Astrocyte of the hippocampus (primary cell): ENCODE measurements around the gene APEH.
A peak's percentile ranks its signal among the peaks of the same experiment; 100 is the strongest.

Source experiments
- DNase-seq: peaks from one replicate; pipeline ENCODE4 v3.0.0; 2011; ENCODE audit warnings: low read depth, low spot score

APEH gene

GRCh38 chr3:49650637-49651036 is 23.5 kb upstream of the APEH start:
- no peak for DNase-seq

DNA sequence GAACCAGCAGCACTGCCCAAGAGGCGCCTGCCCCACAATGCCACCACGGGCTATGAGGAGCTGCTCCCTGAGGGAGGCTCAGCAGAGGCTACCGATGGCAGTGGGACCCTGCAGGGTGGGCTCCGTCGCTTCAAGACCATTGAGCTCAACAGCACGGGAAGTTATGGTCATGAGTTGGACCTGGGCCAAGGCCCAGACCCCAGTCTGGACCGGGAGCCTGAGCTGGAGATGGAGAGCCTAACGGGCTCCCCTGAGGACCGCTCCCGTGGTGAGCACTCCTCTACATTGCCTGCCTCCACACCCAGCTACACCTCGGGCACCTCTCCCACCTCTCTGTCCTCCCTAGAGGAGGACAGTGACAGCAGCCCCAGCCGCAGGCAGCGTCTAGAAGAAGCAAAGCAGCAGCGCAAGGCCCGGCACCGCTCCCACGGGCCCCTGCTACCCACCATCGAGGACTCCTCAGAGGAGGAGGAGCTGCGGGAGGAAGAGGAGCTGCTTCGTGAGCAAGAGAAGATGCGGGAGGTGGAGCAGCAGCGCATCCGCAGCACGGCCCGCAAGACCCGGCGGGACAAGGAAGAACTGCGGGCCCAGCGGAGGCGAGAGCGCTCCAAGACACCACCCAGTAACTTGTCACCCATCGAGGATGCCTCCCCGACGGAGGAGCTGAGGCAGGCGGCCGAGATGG is 21.8 kb upstream of the APEH start:
- DNase-seq = no peak

DNA sequence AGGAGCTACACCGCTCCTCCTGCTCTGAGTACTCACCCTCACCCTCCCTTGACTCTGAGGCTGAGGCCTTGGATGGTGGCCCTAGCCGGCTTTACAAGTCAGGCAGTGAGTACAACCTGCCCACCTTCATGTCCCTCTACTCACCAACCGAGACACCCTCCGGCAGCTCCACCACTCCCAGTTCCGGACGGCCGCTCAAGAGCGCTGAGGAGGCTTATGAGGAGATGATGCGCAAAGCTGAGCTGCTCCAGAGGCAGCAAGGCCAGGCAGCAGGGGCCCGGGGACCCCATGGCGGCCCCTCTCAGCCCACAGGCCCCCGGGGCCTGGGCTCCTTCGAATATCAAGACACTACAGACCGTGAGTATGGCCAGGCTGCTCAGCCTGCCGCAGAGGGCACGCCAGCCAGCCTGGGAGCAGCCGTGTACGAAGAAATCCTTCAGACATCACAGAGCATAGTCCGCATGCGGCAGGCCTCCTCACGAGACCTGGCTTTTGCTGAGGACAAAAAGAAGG is 21.2 kb upstream of the APEH start:
- no peak for DNase-seq

DNA sequence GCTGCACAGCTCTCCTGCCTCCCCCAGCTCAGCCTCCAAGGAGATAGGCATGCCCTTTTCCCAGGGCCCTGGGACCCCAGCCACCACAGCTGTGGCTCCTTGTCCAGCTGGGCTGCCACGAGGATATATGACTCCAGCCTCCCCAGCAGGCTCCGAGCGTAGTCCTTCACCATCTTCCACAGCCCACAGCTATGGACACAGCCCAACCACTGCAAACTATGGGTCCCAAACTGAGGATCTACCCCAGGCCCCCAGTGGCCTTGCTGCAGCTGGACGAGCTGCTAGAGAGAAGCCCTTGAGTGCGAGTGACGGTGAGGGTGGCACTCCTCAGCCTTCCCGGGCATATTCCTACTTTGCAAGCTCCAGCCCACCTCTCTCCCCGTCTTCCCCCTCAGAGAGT is 20.5 kb upstream of the APEH start:
- DNase-seq = no peak

DNA sequence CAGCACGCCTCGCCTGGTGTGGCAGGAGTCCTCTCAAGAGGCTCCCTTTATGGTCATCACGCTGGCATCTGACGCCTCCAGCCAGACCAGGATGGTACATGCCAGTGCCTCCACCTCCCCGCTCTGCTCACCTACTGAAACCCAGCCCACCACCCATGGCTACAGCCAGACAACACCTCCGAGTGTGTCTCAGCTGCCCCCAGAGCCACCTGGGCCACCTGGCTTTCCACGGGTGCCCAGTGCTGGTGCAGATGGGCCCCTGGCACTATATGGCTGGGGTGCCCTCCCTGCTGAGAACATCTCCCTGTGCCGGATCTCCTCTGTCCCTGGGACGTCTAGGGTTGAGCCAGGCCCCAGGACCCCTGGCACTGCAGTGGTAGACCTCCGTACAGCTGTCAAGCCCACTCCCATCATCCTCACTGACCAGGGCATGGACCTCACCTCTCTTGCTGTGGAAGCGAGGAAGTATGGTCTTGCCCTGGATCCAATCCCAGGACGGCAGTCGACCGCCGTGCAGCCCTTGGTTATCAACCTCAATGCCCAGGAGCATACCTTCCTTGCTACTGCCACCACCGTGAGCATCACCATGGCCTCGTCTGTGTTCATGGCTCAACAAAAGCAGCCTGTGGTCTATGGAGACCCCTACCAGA is 19.9 kb upstream of the APEH start:
- no peak for DNase-seq

DNA sequence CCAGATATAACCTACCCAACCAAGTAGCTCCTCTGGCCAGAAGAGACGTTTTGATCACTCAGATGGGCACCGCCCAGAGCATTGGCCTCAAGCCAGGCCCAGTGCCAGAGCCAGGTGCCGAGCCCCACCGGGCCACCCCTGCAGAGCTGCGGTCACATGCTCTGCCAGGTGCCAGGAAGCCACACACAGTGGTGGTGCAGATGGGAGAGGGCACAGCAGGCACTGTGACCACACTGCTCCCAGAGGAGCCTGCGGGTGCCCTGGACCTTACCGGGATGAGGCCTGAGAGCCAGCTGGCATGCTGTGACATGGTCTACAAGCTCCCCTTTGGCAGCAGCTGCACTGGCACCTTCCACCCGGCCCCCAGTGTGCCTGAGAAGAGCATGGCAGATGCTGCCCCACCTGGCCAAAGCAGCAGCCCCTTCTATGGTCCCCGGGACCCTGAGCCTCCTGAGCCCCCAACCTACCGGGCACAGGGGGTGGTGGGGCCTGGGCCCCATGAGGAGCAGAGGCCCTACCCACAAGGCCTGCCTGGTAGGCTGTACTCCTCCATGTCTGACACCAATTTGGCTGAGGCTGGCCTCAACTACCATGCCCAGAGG is 19.1 kb upstream of the APEH start:
- DNase-seq = no peak

DNA sequence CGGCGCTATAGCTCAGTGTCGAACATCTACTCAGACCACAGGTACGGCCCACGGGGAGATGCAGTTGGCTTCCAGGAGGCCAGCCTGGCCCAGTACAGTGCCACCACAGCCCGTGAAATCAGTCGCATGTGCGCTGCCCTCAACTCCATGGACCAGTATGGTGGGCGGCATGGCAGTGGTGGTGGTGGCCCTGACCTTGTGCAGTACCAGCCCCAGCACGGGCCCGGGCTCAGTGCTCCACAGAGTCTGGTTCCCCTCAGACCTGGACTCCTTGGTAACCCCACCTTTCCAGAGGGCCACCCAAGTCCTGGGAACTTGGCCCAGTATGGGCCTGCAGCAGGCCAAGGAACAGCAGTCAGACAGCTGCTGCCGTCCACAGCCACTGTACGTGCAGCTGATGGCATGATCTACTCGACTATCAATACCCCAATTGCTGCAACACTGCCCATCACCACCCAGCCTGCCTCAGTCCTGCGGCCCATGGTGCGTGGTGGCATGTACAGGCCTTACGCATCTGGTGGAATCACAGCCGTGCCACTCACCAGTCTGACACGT is 18.3 kb upstream of the APEH start:
- no peak for DNase-seq

GRCh38 chr3:49656541-49657112 is 17.5 kb upstream of the APEH start:
- no peak for DNase-seq

DNA sequence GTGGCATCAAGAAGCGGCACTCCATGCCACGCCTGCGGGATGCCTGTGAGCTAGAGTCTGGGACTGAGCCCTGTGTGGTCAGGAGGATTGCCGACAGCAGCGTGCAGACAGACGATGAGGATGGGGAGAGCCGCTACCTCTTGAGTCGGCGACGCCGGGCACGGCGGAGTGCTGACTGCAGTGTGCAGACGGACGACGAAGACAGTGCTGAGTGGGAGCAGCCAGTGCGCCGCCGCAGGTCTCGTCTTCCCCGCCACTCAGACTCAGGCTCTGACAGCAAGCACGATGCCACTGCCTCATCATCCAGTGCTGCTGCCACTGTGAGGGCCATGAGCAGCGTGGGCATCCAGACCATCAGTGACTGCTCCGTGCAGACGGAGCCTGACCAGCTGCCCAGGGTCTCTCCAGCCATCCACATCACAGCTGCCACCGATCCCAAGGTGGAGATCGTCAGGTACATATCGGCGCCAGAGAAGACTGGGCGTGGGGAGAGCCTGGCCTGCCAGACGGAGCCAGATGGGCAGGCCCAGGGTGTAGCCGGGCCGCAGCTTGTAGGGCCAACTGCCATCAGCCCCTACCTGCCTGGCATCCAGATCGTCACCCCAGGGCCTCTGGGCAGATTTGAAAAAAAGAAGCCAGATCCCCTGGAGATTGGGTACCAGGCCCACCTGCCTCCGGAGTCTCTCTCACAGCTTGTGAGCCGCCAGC is 16.8 kb upstream of the APEH start:
- no peak for DNase-seq

- no peak for DNase-seq
Measured at GRCh38 chr3:49658711-49659110, 15.4 kb upstream of the APEH start.

DNA sequence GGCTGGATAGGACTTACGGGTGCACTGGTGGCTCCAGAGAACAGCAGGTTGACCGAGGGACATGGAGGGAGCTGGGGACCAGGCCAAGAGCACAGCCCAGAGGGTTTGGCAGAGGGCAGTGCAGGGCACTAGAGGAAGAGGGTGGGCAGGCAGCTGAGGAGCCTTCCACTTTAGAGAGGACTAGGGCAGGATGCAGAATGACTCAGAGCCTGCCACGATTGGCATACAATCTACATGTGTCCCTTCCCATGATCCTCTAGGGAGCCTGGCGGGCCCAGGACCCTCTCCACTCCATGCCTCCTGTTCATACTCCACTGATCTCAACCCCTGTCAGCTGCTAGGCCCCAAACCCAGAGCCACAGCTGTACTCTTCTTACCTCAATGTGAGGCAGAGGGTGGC is 14.4 kb upstream of the APEH start:
- no peak for DNase-seq

DNA sequence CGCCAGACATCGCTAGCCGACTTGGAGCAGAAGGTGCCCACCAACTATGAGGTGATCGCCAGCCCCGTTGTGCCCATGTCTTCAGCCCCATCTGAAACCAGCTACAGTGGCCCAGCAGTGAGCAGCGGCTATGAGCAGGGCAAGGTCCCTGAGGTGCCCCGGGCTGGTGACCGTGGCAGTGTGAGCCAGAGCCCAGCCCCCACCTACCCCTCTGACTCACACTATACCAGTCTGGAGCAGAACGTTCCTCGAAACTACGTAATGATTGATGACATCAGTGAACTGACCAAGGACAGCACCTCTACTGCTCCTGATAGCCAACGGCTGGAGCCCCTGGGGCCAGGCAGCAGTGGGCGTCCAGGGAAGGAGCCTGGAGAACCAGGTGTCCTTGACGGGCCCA is 12.9 kb upstream of the APEH start:
- DNase-seq = peak; percentile 33

DNA sequence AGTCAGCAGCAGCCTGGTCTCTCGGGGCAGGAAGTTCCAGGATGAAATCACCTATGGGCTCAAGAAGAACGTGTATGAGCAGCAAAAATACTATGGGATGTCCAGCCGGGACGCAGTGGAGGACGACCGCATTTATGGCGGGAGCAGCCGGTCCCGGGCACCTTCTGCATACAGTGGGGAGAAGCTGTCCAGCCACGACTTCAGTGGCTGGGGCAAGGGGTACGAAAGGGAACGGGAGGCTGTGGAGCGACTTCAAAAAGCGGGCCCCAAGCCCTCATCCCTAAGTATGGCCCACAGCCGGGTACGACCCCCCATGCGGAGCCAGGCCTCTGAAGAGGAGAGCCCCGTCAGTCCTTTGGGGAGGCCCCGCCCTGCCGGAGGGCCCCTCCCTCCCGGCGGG is 12.1 kb upstream of the APEH start:
- no peak for DNase-seq

- no peak for DNase-seq
Measured at GRCh38 chr3:49662720-49663413, 11.3 kb upstream of the APEH start.

GRCh38 chr3:49663831-49664230 is 10.3 kb upstream of the APEH start:
- no peak for DNase-seq

GRCh38 chr3:49664300-49664699 is 9.9 kb upstream of the APEH start:
- no peak for DNase-seq

DNA sequence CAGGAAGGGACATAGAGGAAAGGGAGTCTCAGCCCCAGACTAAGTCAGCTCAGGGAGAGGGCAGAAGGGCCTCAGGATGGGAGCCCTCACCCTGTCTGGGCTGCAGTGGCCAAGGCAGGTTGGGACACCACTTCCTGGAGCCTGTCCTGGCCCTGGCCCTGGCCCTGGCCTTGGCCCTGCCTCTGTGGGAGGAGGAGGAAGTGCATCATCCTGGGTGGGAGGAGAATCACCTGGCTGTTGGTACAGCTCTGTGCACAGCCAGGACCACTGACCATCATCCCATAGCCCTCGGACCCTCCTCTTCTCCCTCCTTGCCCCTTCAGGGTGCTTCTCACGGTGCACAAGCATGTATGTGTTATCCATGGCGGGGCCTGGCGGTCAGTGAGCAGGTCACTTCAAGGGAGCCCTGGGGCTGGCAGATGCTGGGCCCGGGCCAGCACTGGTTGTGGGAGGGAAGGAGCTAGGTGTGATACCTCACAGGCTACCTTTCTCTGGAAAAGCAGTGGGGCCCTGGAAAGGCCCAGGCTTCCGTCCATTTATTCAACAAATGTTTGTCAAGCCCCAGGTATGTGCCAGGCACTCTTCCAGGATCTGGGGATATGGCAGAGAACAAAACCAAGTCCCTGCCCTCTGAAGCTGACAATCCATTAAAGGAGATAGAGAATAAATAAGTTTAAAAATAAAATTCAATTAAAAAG is 8.2 kb upstream of the APEH start:
- peak; percentile 20 for DNase-seq

DNA sequence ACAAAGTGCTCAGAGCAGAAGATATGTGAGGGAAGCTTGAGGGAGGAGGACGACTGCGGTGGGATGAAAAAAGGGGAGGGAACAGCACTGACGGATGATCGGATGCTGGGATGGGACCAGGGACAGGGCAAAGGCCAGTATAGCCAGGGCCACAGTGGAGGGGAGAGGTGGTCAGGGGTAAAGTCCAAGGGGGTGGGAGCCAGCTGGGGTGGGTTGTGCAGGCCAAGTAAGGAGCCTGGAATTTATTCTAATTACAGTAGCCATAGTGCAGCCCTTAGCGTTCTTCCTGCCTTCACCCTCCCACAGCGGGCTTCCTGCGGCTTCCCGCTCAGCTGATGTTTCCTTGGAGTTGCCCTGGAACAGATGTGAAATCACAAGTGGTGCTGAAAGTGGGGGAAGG is 7.6 kb upstream of the APEH start:
- DNase-seq = no peak

DNA sequence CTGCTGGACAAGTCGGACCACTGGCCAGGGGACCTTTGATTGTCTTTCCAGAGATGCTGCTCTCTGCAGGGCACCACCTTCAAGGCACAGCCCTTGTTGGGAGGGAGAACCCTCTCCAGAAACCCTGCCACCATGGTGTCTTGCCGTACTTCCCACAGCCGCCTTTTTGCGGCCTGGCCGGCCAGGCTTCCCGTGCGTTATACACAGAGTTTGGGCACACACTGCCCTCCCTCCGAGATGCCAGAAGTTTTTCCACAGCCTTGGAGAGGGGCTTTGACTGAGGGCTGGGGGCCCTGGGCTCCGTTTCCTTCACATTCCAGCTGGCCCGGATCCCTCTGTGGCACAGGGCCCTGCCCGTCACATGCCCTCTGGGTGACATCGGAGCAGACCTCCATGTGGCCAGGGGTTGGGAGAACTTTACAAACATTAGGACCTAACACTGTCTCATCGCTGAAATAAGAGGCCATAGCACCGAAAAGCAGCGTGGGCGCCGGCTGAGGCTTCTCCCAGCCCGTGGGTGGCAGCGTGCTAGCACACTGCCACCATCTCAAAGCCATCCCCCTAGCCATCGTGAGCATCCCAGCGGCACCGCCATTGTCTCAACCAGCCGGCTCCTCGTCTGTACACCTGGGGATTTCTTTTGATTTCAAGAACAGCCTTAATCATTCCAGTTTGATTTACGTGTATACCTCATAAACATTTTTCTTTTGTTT is 6.3 kb upstream of the APEH start:
- DNase-seq = no peak

- peak; percentile 25 for DNase-seq
Measured at GRCh38 chr3:49668414-49668797, 5.7 kb upstream of the APEH start.
